ENCODE measurements around the gene EDC4.

EDC4 gene

DNA sequence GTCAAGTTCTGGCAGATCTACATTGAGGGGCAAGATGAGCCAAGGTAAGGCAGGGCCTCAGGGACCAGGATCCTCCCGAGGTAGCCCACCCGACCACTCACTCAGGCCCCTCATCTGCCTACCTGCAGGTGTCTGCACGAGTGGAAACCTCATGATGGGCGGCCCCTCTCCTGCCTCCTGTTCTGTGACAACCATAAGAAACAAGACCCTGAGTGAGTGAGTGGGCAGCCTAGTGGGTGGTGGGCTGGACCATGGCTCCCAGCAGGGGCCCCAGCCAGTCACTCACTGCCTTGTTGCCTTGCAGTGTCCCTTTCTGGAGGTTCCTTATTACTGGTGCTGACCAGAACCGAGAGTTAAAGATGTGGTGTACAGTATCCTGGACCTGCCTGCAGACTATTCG is 5.4 kb downstream of the EDC4 start:
- no peak for DNase-seq (ENCODE audit: low spot score)

DNA sequence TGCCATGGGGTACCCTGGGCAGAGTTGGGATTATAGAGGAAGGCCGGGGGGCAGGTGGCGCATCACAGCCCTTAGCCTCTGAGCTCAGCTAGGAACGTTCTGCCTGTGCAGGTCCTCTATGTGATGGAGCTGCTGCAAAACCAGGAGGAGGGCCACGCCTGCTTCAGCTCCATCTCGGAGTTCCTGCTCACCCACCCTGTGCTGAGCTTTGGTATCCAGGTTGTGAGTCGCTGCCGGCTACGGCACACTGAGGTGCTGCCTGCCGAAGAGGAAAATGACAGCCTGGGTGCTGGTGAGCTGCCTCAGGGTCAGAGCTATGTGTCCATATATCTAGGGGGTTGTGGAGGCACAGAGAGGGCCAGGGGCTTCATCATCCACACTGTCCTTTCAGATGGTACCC is 6.0 kb downstream of the EDC4 start:
- no peak for DNase-seq (ENCODE audit: low spot score)

DNA sequence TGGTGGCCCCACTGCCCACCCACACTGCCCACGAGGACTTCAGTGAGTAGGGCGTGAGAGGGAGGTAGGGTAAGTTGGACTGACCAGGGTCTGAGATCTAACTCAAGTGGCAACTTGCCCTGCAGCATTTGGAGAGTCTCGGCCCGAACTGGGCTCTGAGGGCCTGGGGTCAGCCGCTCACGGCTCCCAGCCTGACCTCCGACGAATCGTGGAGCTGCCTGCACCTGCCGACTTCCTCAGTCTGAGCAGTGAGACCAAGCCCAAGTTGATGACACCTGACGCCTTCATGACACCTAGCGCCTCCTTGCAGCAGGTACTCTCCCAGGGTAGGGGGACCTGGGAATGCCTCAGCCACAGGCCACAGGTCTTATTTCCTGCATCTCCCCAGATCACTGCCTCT is 6.6 kb downstream of the EDC4 start:
- no peak for DNase-seq (ENCODE audit: low spot score)

DNA sequence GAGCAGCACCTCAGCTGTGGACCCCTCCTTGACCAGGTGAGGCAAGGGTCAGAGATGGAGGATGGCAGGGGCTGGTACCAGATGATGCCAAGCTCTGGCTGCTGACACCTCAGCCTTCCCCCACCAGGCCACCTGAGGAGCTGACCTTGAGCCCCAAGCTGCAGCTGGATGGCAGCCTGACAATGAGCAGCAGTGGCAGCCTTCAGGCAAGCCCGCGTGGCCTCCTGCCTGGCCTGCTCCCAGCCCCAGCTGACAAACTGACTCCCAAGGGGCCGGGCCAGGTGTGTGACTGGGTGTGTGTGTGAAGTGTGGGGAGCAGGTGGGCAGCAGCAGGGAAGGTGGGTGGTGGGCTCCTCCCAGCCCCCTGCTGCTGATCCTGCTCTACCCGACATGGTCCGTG is 7.1 kb downstream of the EDC4 start:
- no peak for DNase-seq (ENCODE audit: low spot score)

DNA sequence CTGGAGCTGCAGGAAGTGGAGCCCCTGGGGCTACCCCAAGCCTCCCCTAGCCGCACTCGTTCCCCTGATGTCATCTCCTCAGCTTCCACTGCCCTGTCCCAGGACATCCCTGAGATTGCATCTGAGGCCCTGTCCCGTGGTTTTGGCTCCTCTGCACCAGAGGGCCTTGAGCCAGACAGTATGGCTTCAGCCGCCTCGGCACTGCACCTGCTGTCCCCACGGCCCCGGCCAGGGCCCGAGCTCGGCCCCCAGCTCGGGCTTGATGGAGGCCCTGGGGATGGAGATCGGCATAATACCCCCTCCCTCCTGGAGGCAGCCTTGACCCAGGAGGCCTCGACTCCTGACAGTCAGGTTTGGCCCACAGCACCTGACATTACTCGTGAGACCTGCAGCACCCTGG is 7.7 kb downstream of the EDC4 start:
- no peak for DNase-seq (ENCODE audit: low spot score)

DNA sequence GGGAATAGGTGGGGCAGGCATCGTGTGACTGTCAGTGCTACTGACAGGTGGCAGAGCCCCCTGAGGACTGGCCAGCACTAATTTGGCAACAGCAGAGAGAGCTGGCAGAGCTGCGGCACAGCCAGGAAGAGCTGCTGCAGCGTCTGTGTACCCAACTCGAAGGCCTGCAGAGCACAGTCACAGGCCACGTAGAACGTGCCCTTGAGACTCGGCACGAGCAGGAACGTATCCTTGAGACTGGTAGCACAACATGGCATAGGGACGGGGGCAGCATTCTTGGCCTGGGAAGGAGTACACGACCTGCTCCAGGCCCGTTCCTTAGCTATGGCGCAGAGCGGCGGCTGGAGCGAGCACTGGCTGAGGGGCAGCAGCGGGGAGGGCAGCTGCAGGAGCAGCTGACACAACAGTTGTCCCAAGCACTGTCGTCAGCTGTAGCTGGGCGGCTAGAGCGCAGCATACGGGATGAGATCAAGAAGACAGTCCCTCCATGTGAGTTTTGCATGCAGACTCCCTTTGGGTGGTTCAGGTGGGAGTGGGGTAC is 8.8 kb downstream of the EDC4 start:
- peak; percentile 73 for DNase-seq (ENCODE audit: low spot score)

DNA sequence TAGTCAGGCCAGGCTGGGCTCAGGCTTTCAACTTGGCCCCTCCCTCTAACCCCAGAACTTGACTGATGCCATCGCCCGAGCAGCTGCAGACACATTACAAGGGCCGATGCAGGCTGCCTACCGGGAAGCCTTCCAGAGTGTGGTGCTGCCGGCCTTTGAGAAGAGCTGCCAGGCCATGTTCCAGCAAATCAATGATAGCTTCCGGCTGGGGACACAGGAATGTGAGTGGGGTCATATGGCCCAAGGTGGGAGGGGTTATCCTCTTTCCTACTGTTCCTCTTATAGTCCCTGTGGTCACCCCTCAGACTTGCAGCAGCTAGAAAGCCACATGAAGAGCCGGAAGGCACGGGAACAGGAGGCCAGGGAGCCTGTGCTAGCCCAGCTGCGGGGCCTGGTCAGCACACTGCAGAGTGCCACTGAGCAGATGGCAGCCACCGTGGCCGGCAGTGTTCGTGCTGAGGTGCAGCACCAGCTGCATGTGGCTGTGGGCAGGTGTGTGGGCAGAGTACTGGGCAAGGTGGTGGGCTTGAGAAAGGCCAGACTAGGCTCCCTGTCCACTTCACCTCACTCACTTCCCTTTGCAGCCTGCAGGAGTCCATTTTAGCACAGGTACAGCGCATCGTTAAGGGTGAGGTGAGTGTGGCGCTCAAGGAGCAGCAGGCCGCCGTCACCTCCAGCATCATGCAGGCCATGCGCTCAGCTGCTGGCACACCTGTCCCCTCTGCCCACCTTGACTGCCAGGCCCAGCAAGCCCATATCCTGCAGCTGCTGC is 9.7 kb downstream of the EDC4 start:
- peak; percentile 93 for DNase-seq (ENCODE audit: low spot score)

DNA sequence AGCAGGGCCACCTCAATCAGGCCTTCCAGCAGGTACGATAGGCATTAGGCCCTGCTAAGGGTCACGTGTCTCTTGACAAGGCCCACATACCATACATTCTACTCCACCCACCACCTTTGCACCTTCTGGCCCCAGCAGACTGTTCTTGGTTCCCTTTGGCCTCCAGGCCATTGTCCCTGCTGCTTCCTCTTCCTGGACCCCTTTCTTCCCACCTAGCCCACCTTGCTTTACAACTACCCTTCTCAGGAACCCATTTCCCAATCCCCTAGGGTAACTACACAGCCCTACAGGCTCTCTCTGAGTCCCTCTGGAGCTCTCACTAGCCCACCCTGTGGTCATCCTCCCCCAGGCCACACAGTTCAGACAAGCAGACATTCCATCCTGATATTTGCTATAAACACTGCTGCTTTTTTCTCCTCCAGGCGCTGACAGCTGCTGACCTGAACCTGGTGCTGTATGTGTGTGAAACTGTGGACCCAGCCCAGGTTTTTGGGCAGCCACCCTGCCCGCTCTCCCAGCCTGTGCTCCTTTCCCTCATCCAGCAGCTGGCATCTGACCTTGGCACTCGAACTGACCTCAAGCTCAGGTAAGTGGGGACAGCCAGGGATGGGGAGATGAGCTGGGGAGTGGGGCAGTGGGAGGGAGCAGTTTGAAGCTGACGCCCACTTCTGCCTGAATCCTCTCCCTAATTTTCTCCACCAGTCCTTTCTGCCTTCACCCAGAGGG is 10.5 kb downstream of the EDC4 start:
- DNase-seq (ENCODE audit: low spot score) = no peak

DNA sequence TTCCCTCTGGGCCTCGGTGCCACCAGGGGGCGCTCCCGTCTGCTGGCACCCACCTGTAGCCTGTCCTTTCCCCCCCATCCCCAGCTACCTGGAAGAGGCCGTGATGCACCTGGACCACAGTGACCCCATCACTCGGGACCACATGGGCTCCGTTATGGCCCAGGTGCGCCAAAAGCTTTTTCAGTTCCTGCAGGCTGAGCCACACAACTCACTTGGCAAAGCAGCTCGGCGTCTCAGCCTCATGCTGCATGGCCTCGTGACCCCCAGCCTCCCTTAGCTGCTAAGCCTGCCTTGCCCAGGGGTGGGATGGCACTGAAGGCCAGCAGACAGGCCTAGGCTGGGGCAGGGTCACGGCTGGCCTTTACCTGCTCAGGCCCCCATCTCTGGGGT is 11.0 kb downstream of the EDC4 start:
- no peak for DNase-seq (ENCODE audit: low spot score)

DNA sequence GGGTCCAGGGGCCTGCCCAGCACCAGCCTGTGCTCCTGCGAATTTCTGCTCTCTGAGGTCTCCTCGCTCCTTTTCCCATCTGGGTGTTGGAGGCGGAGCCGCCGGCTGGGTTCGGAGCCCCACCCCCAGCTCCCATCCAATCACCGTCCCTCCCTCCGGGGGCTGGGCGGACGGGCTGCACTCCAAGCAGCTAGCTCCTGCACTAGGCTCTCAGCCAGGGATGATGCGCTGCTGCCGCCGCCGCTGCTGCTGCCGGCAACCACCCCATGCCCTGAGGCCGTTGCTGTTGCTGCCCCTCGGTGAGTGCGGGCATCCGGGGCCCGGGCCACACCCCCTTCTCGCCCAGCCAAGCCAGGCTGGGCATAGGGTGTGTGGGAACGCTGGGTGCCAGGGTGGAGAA is 11.8 kb downstream of the EDC4 start, which contains the start of gene NRN1L:
TSS of gene NRN1L (plus strand) at position 202 of the 400 bp plus-strand sequence. CDS start at position 221, 19 bp downstream.
- peak; percentile 92 for DNase-seq (ENCODE audit: low spot score)

DNA sequence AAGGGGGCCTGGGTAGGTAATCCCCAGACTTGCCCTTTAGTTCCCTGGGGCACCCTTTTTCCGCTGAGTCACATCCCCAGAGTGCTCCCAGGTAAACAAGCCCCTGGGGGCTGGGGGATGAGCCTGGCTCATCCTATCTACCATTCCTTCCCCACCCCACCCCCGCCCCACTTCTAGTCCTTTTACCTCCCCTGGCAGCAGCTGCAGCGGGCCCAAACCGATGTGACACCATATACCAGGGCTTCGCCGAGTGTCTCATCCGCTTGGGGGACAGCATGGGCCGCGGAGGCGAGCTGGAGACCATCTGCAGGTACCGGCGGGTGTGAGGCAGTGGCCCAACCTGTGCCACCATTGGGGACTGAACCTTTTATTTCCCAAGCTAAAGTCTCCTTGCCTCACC is 12.7 kb downstream of the EDC4 start:
- DNase-seq (ENCODE audit: low spot score) = no peak

DNA sequence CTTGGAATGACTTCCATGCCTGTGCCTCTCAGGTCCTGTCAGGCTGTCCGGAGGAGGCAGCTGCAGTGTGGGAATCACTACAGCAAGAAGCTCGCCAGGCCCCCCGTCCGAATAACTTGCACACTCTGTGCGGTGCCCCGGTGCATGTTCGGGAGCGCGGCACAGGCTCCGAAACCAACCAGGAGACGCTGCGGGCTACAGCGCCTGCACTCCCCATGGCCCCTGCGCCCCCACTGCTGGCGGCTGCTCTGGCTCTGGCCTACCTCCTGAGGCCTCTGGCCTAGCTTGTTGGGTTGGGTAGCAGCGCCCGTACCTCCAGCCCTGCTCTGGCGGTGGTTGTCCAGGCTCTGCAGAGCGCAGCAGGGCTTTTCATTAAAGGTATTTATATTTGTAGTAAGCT is 13.1 kb downstream of the EDC4 start:
- DNase-seq (ENCODE audit: low spot score) = no peak

DNA sequence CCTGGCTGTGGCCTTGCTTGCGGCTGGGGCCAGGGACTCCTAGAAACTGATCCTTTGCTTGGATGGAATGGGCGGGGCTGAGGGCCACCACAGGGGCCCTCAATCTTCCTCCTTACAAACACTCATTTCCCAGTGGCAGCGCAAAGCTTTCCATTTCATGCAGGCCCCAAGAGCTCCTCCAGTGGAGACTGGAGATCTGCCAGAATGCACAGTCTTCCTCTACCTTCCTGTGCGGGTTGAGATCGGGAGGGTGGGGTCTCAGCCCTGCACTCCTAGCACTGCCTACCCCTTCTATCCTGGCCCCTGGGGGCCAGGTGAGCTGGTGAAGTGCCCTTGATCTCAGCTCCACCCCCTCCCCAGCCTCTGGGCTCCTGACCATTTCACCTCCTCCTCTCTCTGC is 13.5 kb downstream of the EDC4 start:
- no peak for DNase-seq (ENCODE audit: low spot score)

DNA sequence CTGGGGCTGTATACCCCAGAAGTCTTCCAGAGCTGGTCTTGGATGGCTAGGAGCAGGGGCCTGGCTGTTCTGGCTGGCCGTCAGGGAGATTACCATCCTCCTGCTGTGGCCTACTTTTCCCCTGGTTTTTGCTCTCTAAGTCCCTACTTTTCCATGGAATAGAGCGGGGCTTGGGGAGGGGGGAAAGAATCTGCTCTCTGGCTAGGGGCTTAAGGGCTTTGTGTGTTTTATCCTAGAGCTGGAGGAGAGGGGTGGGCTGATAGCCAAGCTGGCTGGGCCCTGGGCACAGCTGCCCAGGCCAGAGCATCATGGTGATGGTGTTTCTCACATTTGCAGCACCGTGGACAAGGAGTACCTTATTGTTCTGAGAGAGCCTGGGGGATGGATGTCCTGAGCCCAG is 15.5 kb downstream of the EDC4 start:
- DNase-seq (ENCODE audit: low spot score) = no peak

DNA sequence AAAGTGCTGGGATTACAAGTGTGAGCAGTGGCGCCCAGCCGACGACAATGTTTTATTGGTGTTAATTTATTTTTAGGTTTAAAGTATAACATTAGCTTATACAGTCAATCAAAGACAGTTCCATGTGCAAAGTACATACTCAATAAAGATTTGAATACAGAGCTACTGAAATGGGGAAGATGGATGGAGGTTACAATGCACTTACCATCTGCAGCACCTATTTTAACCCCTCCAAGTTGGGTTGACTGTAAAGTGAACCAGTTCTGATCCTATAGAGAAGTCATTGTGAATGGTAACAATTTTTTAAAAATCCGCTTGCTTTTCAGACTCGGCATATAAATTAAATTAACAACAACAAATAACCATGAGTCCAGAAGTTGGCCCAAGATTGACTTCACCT is 19.5 kb downstream of the EDC4 start:
- DNase-seq (ENCODE audit: low spot score) = no peak

DNA sequence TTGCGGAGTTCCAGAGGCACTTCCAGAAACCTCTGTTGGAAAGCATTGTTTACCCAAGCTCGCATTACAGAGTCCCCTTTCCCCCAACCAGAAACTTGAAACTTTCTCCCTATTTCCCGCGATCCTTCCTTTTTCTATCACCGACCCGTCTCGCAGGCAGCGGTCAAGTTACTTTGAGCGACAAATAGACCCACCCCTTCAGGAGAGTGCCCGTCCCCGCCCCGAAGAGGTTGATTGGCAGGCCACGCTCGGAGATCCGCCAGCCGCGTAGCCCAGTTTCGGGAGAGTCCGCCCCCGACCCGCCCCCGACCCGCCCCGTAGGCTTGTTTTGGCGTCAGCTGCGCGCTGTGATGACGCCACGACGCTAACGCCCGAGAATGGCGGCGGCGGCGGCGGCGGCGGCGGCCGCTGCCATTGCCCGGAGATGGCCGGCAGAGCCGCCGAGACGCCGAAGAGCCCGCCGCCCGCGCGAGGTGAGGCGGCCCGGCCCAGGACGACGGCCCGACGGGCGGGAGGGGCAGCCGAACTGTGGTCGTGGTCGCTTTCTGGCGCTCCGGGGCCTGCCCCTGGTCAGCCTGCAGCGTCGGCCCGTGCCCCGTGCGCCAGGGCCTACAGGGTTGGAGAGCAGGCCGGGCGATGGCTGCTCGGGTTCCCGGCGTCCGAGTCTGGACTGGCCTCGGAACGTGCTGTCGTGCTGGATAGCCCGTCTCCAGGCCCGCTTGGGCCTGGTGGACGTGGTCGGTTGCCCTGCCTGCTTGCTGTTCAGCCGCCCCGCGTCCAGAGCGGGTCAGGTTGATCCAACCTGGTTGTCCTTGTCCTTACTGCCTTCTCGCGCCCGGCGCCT is 20.3 kb downstream of the EDC4 start, which contains the start of gene PSKH1:
TSS of gene PSKH1 (plus strand) at position 356 of the 844 bp plus-strand sequence. CDS start 15,496 bp downstream, outside the sequence.
- peak; percentile 97 for DNase-seq (ENCODE audit: low spot score)

DNA sequence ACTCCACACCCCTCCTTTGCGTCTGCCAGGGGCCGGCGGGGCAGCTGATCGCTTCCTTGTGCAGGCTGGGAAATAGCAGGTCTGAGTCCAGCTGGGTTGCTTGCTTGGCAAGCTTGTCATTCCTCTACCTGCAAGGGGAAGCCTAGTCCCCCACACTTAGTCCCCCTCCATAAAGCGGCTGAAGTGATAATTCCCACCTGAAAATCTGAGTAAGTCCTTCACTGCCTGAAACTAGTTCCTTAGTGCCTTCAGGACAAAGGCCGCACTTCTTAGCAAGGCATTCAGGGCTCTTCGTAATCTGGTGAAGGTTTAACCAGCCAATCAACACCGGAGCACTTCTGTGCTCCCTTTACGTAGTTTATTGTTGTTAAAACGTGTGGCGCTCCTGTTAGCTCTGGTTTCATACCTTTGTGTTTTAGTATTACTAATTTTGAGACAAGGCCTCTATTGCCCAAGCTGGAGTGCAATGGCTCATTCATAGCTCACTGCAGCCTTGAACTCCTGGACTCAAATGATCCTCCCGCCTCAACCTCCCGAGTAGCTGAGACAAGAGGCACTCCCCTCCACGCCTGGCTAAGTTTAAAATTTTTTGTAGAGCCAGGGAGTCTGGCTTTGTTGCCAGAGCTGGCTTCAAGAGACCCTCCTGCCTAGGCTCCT is 21.0 kb downstream of the EDC4 start:
- DNase-seq (ENCODE audit: low spot score) = no peak

DNA sequence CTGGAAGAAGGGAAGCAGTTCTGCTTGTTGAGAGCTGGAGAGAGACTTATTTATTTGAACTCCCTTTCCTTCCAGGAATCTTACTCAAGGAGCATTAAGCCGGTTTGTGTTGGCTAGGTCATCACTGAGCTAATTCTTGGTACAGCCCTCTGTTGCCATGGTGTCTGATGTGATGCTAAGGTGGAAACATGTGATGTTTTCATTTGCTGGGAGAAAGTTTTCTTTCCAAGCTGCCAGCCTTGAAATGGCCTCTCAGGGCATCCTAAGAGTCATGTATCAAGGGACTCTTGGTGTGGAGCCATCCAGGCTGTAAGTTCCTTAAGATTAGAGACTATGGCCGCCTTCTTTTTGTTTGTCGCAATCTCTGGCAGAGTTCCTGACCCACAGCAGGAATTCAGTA is 24.4 kb downstream of the EDC4 start:
- DNase-seq (ENCODE audit: low spot score) = no peak

DNA sequence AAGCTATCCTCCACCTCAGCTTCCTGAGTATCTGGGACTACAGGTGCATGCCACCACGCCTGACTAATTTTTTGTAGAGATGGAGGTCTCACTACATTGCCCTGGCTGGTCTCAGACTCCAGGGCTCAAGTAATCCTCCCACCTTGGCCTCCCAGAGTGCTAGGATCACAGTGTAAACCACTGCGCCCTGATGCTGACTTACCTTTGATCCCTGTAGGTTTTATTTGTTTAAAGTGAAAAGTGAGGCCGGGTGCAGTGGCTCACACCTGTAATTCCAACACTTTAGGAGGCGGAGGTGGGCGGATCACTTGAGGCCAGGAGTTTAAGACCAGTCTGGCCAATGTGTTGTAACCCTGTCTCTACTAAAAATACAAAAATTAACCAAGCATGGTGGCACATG is 28.9 kb downstream of the EDC4 start:
- no peak for DNase-seq (ENCODE audit: low spot score)

DNA sequence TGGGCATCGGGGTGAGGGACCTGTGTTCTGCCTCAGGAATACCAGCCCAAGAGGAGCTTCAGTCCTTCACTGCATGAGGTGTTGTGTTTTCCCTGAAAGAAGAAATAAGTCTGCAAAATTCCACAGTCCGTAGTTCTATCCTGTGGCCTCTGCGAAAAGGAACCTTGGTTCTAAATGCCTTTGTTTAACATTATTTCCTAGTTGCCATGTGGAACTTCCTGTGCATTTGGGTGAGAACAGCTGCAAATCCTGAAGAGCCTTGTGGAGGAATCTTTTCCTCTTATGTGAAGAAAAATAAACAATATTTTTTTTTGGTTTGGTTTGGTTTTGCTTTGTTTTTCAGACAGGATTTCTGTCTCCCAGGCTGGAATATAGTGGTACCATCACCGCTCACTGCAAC is 30.0 kb downstream of the EDC4 start:
- no peak for DNase-seq (ENCODE audit: low spot score)

DNA sequence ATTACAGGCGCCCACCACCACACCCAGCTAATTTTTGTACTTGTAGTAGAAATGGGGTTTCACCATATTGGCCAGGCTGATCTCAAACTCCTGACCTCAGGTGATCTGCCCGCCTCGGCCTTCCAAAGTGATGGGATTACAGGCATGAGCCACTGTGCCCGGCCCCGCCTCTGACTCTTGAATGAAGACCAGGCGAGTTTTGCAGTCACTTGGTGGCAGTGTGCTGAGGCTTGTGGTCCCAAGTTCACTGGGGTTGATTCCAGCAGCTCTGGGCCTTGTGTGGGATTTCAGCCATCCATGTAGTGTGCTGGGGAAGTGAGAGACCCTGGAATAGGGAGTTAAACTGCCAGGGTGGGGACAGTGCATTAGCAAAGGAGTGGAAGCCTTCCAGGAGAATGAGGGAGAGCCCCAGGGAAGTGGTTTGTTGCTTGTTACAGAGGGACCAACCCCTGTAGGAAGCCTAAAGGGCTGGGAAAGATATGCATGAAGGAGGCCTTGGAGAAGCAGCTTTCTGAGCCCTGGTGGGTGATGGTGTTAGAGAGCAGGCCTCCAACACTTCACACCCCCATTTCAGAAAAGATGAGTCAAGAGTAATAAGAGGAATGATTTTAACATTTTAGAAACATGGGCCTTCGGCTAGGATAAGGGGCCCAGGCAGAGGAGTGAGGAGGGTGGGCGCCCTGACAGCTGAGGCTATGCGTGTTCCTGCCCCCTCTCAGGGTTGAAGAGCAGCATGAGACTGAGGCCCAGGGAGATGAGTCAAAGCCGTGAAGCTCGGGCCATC is 34.7 kb downstream of the EDC4 start:
- DNase-seq (ENCODE audit: low spot score) = no peak

Data from putamen (tissue), 1 donor.